GM19035 (cell line): ENCODE results near the gene SERTAD1.
"Not testable (repeated sequence)": the region's sequence is repeated elsewhere in the genome, so short reads cannot be mapped to it uniquely, and the experiment has no call there.

ENCODE experiments used
- ATAC-seq: cut with Tn5 transposase; IDR thresholded peaks from one replicate; pipeline ENCODE4 v1.9.1; 2021; ENCODE audit not compliant: unreplicated experiment

SERTAD1 gene

GRCh38 chr19:40452016-40452415 is 26.2 kb upstream of the SERTAD1 start:
- no peak for ATAC-seq

- ATAC-seq: no peak
Observed at GRCh38 chr19:40450664-40451063, 24.9 kb upstream of the SERTAD1 start.

GRCh38 chr19:40449506-40449905 is 23.7 kb upstream of the SERTAD1 start:
- no peak for ATAC-seq

GRCh38 chr19:40446263-40446784 is 20.5 kb upstream of the SERTAD1 start:
- no peak for ATAC-seq

GRCh38 chr19:40445780-40446262 is 20.0 kb upstream of the SERTAD1 start:
- ATAC-seq: no peak

- no peak for ATAC-seq
Observed at GRCh38 chr19:40444825-40445312, 19.1 kb upstream of the SERTAD1 start.

- peak; percentile 69 for ATAC-seq
Observed at GRCh38 chr19:40444000-40444824, 18.4 kb upstream of the SERTAD1 start, which contains the start of gene SERTAD3. SERTAD3 (minus strand) TSS chr19:40444335; CDS start chr19:40442080, 2,255 bp downstream.

- peak; percentile 70 for ATAC-seq
Observed at GRCh38 chr19:40443131-40443999, 17.6 kb upstream of the SERTAD1 start.

GRCh38 chr19:40442328-40443130 is 16.7 kb upstream of the SERTAD1 start:
- no peak for ATAC-seq

GRCh38 chr19:40441719-40442253 is 16.0 kb upstream of the SERTAD1 start:
- no peak for ATAC-seq

GRCh38 chr19:40438284-40438683 is 12.5 kb upstream of the SERTAD1 start:
- no peak for ATAC-seq

GRCh38 chr19:40433391-40434216 is 7.8 kb upstream of the SERTAD1 start:
- peak; percentile 50 for ATAC-seq

GRCh38 chr19:40432760-40433159 is 7.0 kb upstream of the SERTAD1 start:
- ATAC-seq: not testable (repeated sequence)

- ATAC-seq: no peak
Observed at GRCh38 chr19:40431698-40432097, 5.9 kb upstream of the SERTAD1 start.

GRCh38 chr19:40430242-40430641 is 4.5 kb upstream of the SERTAD1 start:
- ATAC-seq: not testable (repeated sequence)

GRCh38 chr19:40428197-40428596 is 2.4 kb upstream of the SERTAD1 start:
- ATAC-seq: not testable (repeated sequence)

GRCh38 chr19:40424637-40425449 is 949 bp downstream of the SERTAD1 start:
- no peak for ATAC-seq

- no peak for ATAC-seq
Observed at GRCh38 chr19:40423938-40424337, 1.9 kb downstream of the SERTAD1 start.
